A549 treated with dexamethasone at 1 μM for 4 hours (cell line): Measurements from ENCODE around the gene ZACN. TPM values are rescaled to one million over a fixed set of nuclear protein-coding genes. Genes with fewer than 3 reads are reported as not detected.

Experiments used
- total RNA-seq: library from RNA; stranded (reverse); fragments of 200-300 nt; extraction: Qiagen RNA extraction; gene quantifications from 5 replicates; pipeline ENCODE4 v1.2.3, GENCODE V29; 2022

The ZACN gene
- total RNA-seq = 0.08 to 0.39 TPM (median 0.20 TPM) in 5 replicates

DNA sequence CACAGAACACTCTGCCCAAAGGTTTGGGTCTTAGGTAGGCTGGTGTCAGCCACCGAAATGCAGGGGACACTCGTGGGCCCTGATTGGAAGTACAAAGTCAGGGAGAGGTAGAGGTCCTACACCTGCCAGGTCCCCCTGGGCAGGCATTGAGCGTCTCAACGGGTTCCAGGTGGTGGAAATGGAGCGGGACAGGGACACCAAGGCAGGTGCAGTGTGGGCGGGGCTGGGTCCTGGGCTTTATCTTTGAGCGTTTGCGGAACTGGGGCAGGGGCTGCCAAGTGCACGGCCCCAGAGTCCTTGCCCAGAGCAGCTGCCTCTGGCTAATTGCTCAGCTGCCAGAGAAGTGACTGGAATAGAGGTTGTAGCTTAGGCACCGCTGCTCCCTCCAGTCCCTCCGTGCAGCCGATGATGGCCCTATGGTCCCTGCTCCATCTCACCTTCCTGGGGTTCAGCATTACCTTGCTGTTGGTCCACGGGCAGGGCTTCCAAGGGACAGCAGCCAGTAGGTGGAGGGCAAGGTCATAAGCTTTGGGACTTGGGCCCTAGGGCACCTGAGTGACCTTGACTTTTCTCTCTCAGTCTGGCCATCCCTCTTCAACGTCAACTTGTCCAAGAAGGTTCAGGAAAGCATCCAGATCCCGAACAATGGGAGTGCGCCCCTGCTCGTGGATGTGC is at the start of gene ZACN:
TSS of gene ZACN (plus strand) at position 323 of the 675 bp plus-strand sequence. CDS start at position 406, 83 bp downstream.

GRCh38 chr17:76072148-76072858 is 6.7 kb upstream of the ZACN start, which contains the start of gene SRP68:
TSS of gene SRP68 (minus strand) at chr17:76072517. CDS start at chr17:76072491, 26 bp downstream.

GRCh38 chr17:76074390-76075363 is 4.3 kb upstream of the ZACN start, which contains the start of gene GALR2:
TSS of gene GALR2 (plus strand) at chr17:76074781. CDS start at chr17:76074884, 103 bp downstream.

DNA sequence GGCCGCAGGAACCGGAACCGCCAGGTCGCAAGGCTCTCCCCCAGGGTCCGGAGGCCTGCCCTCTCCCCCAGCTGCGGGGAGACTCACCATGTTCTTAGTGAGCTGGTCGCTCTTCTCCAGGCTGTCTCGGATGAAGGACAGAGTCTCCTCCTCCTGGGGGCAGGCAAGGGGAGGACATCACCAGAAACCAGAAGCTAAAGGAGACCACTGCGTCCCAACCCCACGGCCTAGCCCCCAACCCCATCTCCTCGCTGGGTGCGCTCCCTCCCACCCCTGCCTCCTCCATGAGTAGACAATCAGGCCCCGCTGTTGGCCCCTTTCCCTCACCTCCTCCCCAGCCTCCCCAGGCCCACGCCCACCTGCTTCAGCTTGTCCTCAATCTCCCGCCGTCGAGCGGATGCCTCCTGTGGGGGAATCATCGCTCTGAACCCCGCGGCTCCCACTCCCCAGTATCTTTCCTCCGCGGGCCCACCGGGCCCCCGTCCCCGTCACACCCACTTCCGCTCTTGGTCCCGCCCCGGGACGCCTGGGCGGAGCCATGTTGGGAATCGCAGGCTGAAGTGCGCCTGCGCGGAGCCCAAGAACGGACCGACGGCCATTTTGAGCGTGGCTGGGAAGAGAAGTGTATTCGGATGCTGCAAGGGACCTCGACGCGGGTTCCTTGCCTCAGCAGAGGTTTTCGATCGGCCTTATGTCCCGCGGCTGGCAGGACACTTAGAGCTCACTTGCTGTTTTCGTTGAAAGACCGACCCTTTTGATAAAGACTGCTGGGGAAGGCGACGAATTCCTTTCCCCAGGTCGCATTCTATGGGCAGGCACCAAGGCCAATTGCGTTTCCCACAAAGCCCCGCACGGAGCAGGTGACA is 24.5 kb downstream of the ZACN start, which contains the start of gene EXOC7:
TSS of gene EXOC7 (minus strand) at position 514 of the 866 bp plus-strand sequence. CDS start at position 419, 95 bp downstream.

Other genes starting within 250 kb of the ZACN start
- 3.2 to 6.9 TPM (median 6.3 TPM) in 5 replicates for gene UNC13D, start 234.8 kb upstream of the ZACN start, total RNA-seq
- gene WBP2, start 223.8 kb upstream of the ZACN start, total RNA-seq = 86.8 to 93.9 TPM (median 89.6 TPM) in 5 replicates
- gene TRIM47, start 200.6 kb upstream of the ZACN start, total RNA-seq = 145 to 227 TPM (median 215 TPM) in 5 replicates
- gene TRIM65, start 182.2 kb upstream of the ZACN start, total RNA-seq = 24.6 to 40.6 TPM (median 35.3 TPM) in 5 replicates
- 78.3 to 135 TPM (median 120 TPM) in 5 replicates for gene MRPL38, start 174.3 kb upstream of the ZACN start, total RNA-seq
- gene FBF1, start 138.1 kb upstream of the ZACN start, total RNA-seq = 3.8 to 8.2 TPM (median 7.2 TPM) in 5 replicates
- 15.4 to 19.6 TPM (median 18.6 TPM) in 5 replicates for gene ACOX1, start 100.0 kb upstream of the ZACN start, total RNA-seq
- gene TEN1, start 99.9 kb upstream of the ZACN start, total RNA-seq = 20.4 to 22.4 TPM (median 22.0 TPM) in 5 replicates
- 1.3 to 4.7 TPM (median 4.1 TPM) in 5 replicates for gene CDK3, start 78.3 kb upstream of the ZACN start, total RNA-seq
- gene EVPL, start 51.9 kb upstream of the ZACN start, total RNA-seq = 12.7 to 19.5 TPM (median 17.8 TPM) in 5 replicates
- 70.7 to 88.6 TPM (median 85.9 TPM) in 5 replicates for gene SRP68, start 6.7 kb upstream of the ZACN start, total RNA-seq
- gene GALR2, start 4.4 kb upstream of the ZACN start, total RNA-seq = 0.54 to 1.8 TPM (median 1.7 TPM) in 5 replicates
- gene EXOC7, start 24.6 kb downstream of the ZACN start, total RNA-seq = 52.7 to 68.6 TPM (median 61.2 TPM) in 5 replicates
- gene FOXJ1, start 62.1 kb downstream of the ZACN start, total RNA-seq = 0.65 to 1.4 TPM (median 1.1 TPM) in 5 replicates
- 9.1 to 12.6 TPM (median 12.4 TPM) in 5 replicates for gene RNF157, start 161.3 kb downstream of the ZACN start, total RNA-seq
- gene UBALD2, start 186.2 kb downstream of the ZACN start, total RNA-seq = 99.9 to 203 TPM (median 190 TPM) in 5 replicates
- gene QRICH2, start 229.1 kb downstream of the ZACN start, total RNA-seq = 0.56 to 1.4 TPM (median 0.84 TPM) in 5 replicates